ENCODE results near the gene AGTPBP1.

DNA sequence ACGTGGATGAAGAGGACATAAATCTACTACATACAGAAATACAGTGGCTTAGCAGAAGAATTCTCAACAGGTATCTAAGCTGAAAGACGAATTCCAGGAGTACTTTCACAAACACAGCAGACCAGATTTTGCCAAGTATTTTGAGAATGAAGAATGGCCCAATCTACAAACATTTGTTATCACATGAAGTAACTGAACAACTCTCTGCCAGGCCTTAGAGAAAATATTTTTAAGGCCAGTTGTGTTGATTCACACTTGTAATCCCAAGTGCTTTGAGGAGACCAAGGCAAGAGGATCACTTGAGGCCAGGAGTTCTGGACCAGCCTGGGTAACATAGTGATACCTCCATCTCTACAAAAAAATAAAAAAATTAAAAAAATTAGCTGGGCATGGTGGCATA lies 14.3 kb downstream of the AGTPBP1 start:
- TF ChIP-seq, protein P1, sequence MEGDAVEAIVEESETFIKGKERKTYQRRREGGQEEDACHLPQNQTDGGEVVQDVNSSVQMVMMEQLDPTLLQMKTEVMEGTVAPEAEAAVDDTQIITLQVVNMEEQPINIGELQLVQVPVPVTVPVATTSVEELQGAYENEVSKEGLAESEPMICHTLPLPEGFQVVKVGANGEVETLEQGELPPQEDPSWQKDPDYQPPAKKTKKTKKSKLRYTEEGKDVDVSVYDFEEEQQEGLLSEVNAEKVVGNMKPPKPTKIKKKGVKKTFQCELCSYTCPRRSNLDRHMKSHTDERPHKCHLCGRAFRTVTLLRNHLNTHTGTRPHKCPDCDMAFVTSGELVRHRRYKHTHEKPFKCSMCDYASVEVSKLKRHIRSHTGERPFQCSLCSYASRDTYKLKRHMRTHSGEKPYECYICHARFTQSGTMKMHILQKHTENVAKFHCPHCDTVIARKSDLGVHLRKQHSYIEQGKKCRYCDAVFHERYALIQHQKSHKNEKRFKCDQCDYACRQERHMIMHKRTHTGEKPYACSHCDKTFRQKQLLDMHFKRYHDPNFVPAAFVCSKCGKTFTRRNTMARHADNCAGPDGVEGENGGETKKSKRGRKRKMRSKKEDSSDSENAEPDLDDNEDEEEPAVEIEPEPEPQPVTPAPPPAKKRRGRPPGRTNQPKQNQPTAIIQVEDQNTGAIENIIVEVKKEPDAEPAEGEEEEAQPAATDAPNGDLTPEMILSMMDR (IDR thresholded peaks at IDR 0.05) = no peak
- TF ChIP-seq POLR2A (IDR thresholded peaks at IDR 0.05) = no peak
